Right lobe of liver (tissue), 6 donors: ENCODE data around the gene BMP8B. TPM values are rescaled to one million over a fixed set of nuclear protein-coding genes. Genes with fewer than 3 reads are reported as not detected.
"Not testable (repeated sequence)": the region's sequence is repeated elsewhere in the genome, so short reads cannot be mapped to it uniquely, and the experiment has no call there.

ENCODE experiments used
- ATAC-seq, 4 donors: fragments of 200-7000 bp; cut with Tn5 transposase; one replicate each; pipeline ENCODE4 v1.9.1; 2020; ENCODE audit warnings: mild to moderate bottlenecking in 4 of 4, moderate library complexity in 4 of 4
- DNase-seq, 3 donors: peaks; one replicate each; pipeline ENCODE4 v3.0.0-alpha.2; 2020
- H3K27ac ChIP-seq, 3 donors: fragments of 200-600 bp; one replicate each; pipeline ENCODE4 v1.8.0; 2022
- H3K27me3 ChIP-seq, 2 donors: fragments of 200-600 bp; one replicate each; pipeline ENCODE4 v1.8.0; 2022
- H3K36me3 ChIP-seq, 4 donors: fragments of 200-600 bp; sonication (generic) in 1 of 4; one replicate each; pipeline versions ENCODE4 v1.5.1 to v1.8.0; 2017 to 2022; ENCODE audit warnings: control low read depth in 1 of 4
- H3K4me1 ChIP-seq, 4 donors: fragments of 200-600 bp; sonication (generic) in 1 of 4; one replicate each; pipeline versions ENCODE4 v1.5.1 to v1.8.0; 2017 to 2022; ENCODE audit warnings: control low read depth in 1 of 4
- H3K4me3 ChIP-seq, 3 donors: fragments of 200-600 bp; one replicate each; pipeline ENCODE4 v1.8.0; 2022
- H3K9me3 ChIP-seq, 4 donors: fragments of 200-600 bp; sonication (generic) in 1 of 4; one replicate each; pipeline versions ENCODE4 v1.5.1 to v1.8.0; 2017 to 2022; ENCODE audit warnings: control low read depth in 1 of 4
- POLR2A ChIP-seq: fragments of 450-650 bp; IDR thresholded peaks from one replicate; pipeline ENCODE4 v1.6.1; 2017; ENCODE audit warnings: antibody characterized with exemption, mild to moderate bottlenecking
- WGBS: methylation state at CpG from one replicate; pipeline ENCODE4 v1.1.6; 2018; ENCODE audit warnings: low coverage, low lambda C conversion rate; ENCODE audit not compliant: insufficient coverage; ENCODE audit errors: missing lambda C conversion rate; 5-methylcytosine and 5-hydroxymethylcytosine counted together
- intact Hi-C, 2 donors: fragments of 100-400 bp; cut with DNase I; formaldehyde crosslinking; loops; one replicate each; pipeline versions ENCODE4 v1.11.2 to v1.14.1; 2022
- total RNA-seq, 6 experiments: library from RNA; depleted of rRNA in 2 of 6; stranded (reverse); fragments of >200 nt in 2 of 6; fragmentation: NEBNext Ultra II Directional in 3 of 6; extraction: Animal tissue kit (Norgen Biotek cat#: 25700) in 3 of 6; gene quantifications; one replicate each; pipeline versions ENCODE4 v1.1.0 to v1.2.4, GENCODE V29; 2016 to 2023
- TF ChIP-seq, protein P1 (sequence below), 4 donors: fragments of 200-600 bp in 3 of 4; fragments of 450-650 bp in 1 of 4; IDR thresholded peaks; one replicate each; pipeline versions ENCODE4 v1.5.1 to v1.8.0; 2016 to 2022; ENCODE audit warnings: antibody characterized with exemption in 4 of 4, mild to moderate bottlenecking in 2 of 4
- donor health status: DM: no; HTN: yes; CAD: no.
- donor health status: DM: no; HTN: no; CAD: no.
- donor health status: DM: no; HTN: no; CAD: no.
- donor health status: DM: no; HTN: yes; CAD: no.
- donor health status: DM: no; HTN: yes; CAD: no.

BMP8B gene
- total RNA-seq, 6 experiments from 2014 or later = 0.04 to 2.2 (median 0.79) TPM

DNA sequence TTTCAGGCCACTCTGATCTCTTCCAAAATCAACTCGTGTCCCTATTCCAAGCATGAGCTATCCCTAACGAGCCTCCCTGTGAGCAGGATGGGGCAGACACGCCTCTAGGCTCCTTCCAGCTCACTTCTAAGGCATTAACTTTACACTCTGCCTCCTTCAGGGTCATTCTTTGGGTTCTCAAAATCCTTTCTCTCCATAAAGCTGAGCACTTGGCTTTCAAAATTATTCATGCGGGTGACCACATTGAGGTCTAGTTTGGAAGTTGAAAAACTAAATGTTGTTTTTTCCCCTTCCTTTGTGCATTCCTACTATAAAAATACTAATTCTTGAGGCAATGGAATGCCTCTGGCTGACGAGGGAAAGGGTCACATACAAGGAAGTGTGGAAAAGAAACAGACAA, 33.5 kb upstream of the BMP8B start:
- 73% methylated on average over 3 of the region's 5 CpGs for WGBS
- ATAC-seq = no peak
- intact Hi-C loops = loop anchor here in 1 of 2 donors (5.0 kb wide), 1 partner anchor 80 kb away; the partner anchor contains the start of gene MYCL

DNA sequence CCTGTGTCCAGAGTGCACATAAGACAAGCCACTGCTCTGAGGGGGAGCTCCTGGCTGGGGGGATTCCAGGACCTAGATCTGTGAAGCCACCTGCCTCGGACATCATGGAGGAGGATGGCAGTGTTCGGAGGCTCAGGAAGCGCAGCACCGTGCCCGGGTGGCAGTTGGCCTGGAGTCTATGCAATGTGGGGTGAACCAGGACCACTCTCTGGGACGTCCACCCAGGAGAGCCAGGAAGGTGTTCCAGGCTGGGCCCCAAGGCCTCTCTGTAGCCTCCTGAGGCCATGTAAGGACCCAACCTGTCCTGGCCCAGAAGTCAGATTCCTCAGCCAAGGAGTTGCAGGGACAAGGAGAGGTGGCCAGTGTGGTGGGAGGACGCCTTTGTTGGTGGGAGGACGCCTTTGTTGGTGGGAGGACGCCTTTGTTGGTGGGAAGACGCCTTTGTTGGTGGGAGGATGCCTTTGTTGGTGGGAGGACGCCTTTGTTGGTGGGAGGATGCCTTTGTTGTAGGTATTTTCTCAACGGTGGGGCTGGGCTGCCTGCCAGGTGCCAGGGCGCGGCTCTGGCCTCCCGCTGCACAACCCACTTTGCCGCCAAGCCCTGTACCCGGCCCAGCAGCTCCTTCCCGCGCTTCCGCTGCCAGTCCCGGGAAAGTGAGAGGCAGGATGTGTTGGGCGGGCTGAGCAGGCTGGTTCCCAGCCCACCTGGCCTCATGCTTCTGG, 30.6 kb upstream of the BMP8B start:
- no peak for ATAC-seq
- intact Hi-C loops = loop anchor here (5.0 to 10.0 kb wide), 4 partner anchors 83 to 216 kb away; partner anchors contain the start of gene MYCL (in 1 of the 2)
- no peaks in the 10 kb centered on the region for H3K27me3 ChIP-seq
- no peaks in the 10 kb centered on the region for H3K4me1 ChIP-seq
- H3K4me3 ChIP-seq = no peak overlapping the region
- H3K9me3 ChIP-seq = no peaks in the 10 kb centered on the region
- TF ChIP-seq, protein P1, sequence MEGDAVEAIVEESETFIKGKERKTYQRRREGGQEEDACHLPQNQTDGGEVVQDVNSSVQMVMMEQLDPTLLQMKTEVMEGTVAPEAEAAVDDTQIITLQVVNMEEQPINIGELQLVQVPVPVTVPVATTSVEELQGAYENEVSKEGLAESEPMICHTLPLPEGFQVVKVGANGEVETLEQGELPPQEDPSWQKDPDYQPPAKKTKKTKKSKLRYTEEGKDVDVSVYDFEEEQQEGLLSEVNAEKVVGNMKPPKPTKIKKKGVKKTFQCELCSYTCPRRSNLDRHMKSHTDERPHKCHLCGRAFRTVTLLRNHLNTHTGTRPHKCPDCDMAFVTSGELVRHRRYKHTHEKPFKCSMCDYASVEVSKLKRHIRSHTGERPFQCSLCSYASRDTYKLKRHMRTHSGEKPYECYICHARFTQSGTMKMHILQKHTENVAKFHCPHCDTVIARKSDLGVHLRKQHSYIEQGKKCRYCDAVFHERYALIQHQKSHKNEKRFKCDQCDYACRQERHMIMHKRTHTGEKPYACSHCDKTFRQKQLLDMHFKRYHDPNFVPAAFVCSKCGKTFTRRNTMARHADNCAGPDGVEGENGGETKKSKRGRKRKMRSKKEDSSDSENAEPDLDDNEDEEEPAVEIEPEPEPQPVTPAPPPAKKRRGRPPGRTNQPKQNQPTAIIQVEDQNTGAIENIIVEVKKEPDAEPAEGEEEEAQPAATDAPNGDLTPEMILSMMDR (IDR thresholded peaks at IDR 0.05) = no peak
- no peak for TF ChIP-seq POLR2A
- H3K36me3 ChIP-seq = no peaks in the 10 kb centered on the region
- WGBS = 65% methylated on average over 4 of the region's 22 CpGs
- no peak overlapping the region for H3K27ac ChIP-seq
- no peak for DNase-seq

More for the DNA sequence above, 33.5 kb upstream of the BMP8B start:
- Histone ChIP-seq H3K27ac (no peak overlapping the region), H3K9me3 (no peaks in the 10 kb centered on the region), H3K27me3 (no peaks in the 10 kb centered on the region), H3K4me3 (no peak overlapping the region), H3K36me3 (no peaks in the 10 kb centered on the region), H3K4me1 (peaks cover 0 to 10% (median 0%) of the 10 kb centered on the region in 4 donors)
- DNase-seq = no peak
- TF ChIP-seq, protein P1 (IDR thresholded peaks at IDR 0.05) = no peak
- TF ChIP-seq POLR2A = no peak

DNA sequence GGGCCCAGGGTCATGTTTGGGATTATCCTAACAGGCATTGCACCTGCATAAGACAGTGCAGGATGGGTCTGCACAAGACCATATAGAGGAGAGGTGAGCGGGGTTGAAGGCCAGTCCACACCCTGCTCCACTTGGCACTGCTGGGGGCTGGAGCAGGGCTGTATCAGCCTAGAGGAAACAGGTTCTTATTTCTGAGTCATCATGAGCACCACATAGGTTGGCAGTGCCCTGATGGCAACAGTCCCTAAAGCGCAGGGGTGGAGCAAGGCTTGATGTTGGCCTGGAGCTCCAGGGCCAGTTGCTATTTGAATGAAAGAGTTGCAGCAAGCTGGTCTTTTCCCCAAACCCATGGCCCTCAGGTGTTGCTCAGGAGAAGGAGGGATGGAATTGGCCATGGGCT, 29.8 kb upstream of the BMP8B start:
- Histone ChIP-seq H3K27me3 (no peaks in the 10 kb centered on the region), H3K4me1 (no peaks in the 10 kb centered on the region), H3K4me3 (no peak overlapping the region), H3K36me3 (no peaks in the 10 kb centered on the region), H3K27ac (no peak overlapping the region), H3K9me3 (no peaks in the 10 kb centered on the region)
- WGBS = no CpG with 5 or more reads among the region's 2 CpGs
- intact Hi-C loops = loop anchor here (5.0 to 10.0 kb wide), 4 partner anchors 84 to 216 kb away; partner anchors contain the start of gene MYCL (in 1 of the 2)
- ATAC-seq (peak in 2 of 4 donors; percentile 9 to 12), DNase-seq (no peak)
- TF ChIP-seq, protein P1 (IDR thresholded peaks at IDR 0.05) = no peak
- TF ChIP-seq POLR2A = no peak

DNA sequence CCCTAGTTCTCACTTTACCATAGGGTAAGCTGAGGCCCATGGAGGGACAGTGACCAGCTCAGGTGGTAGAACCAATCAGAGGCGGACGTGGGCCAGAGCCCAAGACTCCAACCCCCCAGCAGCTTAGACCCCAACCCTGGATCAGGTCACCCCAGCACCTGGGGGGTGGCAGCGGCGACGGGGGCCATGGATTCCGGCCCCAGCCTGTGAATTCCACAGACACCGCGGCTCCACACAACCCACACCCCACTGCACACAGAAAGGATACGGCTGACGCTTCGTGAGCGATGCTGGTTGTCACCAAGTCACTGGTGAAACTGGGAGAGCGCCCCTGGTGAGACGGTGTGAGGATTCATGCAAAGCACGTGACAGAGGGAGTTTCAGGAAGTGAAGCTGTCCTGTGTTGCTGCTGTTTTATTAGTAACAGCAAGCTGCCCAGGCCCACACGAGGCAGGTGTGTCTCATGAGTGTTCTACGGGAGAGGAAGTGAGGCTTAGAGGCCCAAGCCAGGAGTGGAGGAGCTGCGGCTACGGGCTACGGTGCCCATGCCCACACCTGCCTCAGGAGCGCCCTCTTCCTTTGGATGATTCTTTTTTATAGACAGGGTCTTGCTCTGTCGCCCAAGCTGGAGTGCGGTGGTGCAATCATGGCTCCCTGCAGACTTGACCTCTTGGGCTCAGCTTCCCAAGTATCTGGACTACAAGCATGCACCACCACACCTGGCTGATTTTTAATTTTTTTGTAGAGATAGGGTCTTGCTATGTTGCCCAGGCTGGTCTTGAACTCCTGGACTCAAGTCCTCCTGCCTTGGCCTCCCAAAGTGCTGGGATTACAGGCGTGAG, 28.6 kb upstream of the BMP8B start:
- not testable (repeated sequence) for H3K36me3 ChIP-seq, H3K4me1 ChIP-seq, H3K27ac ChIP-seq, H3K9me3 ChIP-seq, H3K27me3 ChIP-seq, H3K4me3 ChIP-seq
- 13% methylated on average over 3 of the region's 24 CpGs for WGBS
- intact Hi-C loops = loop anchor here (5.0 to 10.0 kb wide), 4 partner anchors 85 to 217 kb away; partner anchors contain the start of gene MYCL (in 1 of the 2)
- peak; percentile 35 to 64 (median 54) for ATAC-seq
- peak in 2 of 3 donors; percentile 37 to 60 for DNase-seq
